ENCODE data around the gene TFPI. TPM values are rescaled to one million over a fixed set of nuclear protein-coding genes. Genes with fewer than 3 reads are reported as not detected.

The TFPI gene
- total and polyA plus RNA-seq, 2 of the 8 experiments (the other 6 are each of a cell fraction or from before 2014, with no cell fraction given), result 2.0 to 7.1 TPM

DNA sequence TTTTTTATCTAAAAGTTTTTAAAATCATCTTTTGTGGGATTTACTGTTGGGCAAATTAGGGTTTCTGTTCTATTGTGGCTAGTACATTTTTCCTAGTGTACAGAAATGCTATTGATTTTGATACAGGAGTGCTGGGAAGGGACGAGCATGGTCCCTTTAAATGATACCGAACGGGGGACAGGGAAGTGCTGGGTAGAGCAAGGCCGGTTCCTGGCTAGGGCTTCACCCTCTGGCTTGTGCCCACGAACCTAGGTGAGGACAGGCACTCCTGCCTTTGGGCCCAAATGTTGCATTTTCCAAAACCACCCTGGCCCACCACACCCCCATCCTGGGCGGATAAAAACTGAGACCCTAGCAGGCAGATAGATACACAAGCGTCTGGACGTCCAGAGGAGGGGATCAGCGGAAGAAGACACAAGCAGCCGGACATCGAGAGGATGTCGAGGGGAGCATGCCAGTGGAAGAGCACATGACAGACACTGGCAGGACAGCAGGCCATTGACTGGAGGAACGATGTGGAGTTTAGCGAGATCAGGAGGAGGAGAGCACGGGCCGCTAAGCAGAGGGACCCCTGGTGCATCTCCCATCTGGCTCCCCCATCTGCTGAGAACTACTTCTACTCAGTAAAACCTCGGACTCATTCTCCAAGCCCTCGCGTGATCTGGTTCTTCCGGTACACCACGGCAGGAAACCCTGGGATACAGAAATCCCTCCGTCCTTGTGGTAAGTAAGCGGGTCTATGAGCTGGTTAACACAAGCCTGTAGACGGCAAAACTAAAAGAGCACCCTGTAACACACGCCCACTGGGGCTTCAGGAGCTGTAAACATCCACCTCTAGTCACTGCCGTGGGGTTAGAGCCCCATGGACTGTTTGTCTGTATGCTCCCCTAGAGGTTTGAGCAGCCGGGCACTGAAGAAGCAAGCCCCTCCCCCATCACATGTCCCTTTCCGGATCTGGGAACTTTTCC, 92.7 kb downstream of the TFPI start (continued):
- TF ChIP-seq, protein P1, sequence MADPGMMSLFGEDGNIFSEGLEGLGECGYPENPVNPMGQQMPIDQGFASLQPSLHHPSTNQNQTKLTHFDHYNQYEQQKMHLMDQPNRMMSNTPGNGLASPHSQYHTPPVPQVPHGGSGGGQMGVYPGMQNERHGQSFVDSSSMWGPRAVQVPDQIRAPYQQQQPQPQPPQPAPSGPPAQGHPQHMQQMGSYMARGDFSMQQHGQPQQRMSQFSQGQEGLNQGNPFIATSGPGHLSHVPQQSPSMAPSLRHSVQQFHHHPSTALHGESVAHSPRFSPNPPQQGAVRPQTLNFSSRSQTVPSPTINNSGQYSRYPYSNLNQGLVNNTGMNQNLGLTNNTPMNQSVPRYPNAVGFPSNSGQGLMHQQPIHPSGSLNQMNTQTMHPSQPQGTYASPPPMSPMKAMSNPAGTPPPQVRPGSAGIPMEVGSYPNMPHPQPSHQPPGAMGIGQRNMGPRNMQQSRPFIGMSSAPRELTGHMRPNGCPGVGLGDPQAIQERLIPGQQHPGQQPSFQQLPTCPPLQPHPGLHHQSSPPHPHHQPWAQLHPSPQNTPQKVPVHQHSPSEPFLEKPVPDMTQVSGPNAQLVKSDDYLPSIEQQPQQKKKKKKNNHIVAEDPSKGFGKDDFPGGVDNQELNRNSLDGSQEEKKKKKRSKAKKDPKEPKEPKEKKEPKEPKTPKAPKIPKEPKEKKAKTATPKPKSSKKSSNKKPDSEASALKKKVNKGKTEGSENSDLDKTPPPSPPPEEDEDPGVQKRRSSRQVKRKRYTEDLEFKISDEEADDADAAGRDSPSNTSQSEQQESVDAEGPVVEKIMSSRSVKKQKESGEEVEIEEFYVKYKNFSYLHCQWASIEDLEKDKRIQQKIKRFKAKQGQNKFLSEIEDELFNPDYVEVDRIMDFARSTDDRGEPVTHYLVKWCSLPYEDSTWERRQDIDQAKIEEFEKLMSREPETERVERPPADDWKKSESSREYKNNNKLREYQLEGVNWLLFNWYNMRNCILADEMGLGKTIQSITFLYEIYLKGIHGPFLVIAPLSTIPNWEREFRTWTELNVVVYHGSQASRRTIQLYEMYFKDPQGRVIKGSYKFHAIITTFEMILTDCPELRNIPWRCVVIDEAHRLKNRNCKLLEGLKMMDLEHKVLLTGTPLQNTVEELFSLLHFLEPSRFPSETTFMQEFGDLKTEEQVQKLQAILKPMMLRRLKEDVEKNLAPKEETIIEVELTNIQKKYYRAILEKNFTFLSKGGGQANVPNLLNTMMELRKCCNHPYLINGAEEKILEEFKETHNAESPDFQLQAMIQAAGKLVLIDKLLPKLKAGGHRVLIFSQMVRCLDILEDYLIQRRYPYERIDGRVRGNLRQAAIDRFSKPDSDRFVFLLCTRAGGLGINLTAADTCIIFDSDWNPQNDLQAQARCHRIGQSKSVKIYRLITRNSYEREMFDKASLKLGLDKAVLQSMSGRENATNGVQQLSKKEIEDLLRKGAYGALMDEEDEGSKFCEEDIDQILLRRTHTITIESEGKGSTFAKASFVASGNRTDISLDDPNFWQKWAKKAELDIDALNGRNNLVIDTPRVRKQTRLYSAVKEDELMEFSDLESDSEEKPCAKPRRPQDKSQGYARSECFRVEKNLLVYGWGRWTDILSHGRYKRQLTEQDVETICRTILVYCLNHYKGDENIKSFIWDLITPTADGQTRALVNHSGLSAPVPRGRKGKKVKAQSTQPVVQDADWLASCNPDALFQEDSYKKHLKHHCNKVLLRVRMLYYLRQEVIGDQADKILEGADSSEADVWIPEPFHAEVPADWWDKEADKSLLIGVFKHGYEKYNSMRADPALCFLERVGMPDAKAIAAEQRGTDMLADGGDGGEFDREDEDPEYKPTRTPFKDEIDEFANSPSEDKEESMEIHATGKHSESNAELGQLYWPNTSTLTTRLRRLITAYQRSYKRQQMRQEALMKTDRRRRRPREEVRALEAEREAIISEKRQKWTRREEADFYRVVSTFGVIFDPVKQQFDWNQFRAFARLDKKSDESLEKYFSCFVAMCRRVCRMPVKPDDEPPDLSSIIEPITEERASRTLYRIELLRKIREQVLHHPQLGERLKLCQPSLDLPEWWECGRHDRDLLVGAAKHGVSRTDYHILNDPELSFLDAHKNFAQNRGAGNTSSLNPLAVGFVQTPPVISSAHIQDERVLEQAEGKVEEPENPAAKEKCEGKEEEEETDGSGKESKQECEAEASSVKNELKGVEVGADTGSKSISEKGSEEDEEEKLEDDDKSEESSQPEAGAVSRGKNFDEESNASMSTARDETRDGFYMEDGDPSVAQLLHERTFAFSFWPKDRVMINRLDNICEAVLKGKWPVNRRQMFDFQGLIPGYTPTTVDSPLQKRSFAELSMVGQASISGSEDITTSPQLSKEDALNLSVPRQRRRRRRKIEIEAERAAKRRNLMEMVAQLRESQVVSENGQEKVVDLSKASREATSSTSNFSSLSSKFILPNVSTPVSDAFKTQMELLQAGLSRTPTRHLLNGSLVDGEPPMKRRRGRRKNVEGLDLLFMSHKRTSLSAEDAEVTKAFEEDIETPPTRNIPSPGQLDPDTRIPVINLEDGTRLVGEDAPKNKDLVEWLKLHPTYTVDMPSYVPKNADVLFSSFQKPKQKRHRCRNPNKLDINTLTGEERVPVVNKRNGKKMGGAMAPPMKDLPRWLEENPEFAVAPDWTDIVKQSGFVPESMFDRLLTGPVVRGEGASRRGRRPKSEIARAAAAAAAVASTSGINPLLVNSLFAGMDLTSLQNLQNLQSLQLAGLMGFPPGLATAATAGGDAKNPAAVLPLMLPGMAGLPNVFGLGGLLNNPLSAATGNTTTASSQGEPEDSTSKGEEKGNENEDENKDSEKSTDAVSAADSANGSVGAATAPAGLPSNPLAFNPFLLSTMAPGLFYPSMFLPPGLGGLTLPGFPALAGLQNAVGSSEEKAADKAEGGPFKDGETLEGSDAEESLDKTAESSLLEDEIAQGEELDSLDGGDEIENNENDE (IDR thresholded peaks at IDR 0.05; ENCODE audit: insufficient replicate concordance, low read length), result no peak
- TF ChIP-seq MAFK (IDR thresholded peaks at IDR 0.05; ENCODE audit: low read depth, low read length), result no peak
- no peak for TF ChIP-seq RXRA (IDR thresholded peaks at IDR 0.05; ENCODE audit: insufficient read depth, low read depth, low read length)
- TF ChIP-seq RFX5 (IDR thresholded peaks at IDR 0.05; ENCODE audit: borderline replicate concordance, low read depth, low read length), result no peak
- no peak for TF ChIP-seq TAF7 (optimal IDR thresholded peaks at IDR 0.05; ENCODE audit: borderline replicate concordance, low read depth, low read length)
- no peak for TF ChIP-seq KDM4A (IDR thresholded peaks at IDR 0.05; ENCODE audit: low read depth, low read length, severe bottlenecking)
- TF ChIP-seq GABPA (IDR thresholded peaks at IDR 0.05; ENCODE audit: borderline replicate concordance, insufficient read depth, low read length), result no peak
- TF ChIP-seq PHF8 (conservative IDR thresholded peaks at IDR 0.05; ENCODE audit: low read depth, low read length), result no peak
- TF ChIP-seq CHD1 (IDR thresholded peaks at IDR 0.05; ENCODE audit: low read depth, low read length), result no peak
